IMR-90 (cell line): Measurements from ENCODE around the gene PATJ. TPM values are rescaled to one million over a fixed set of nuclear protein-coding genes. Genes with fewer than 3 reads are reported as not detected.

ENCODE experiments used
- ATAC-seq: fragments of 200-7000 bp; cut with Tn5 transposase; 2 replicates; pipeline ENCODE4 v1.9.1; 2020; ENCODE audit warnings: low read depth, mild to moderate bottlenecking, moderate library complexity
- BruUV-seq: library from RNA; stranded (reverse); fragments of 400-500 nt; replicated peaks from 2 replicates; lab custom pipeline; 2021; lab: Mats Ljungman, UMichigan
- CTCF ChIA-PET: fragments of 300-600 bp; formaldehyde crosslinking; extraction: SDS; loops from one replicate; lab custom pipeline; 2021; ENCODE audit warnings: antibody characterized with exemption; lab: Yijun Ruan, JAX
- POLR2A ChIA-PET: fragments of 300-600 bp; sonication (Branson Sonifier 250); formaldehyde crosslinking; loops from one replicate; lab custom pipeline; 2022; ENCODE audit warnings: antibody characterized with exemption; ENCODE audit not compliant: unreplicated experiment; lab: Charles Lee
- DNase-seq: peaks from one replicate; pipeline ENCODE4 v3.0.0; 2013
- H2AFZ ChIP-seq: replicated peaks from 2 replicates; pipeline ENCODE3; 2013; ENCODE audit warnings: low read length, mild to moderate bottlenecking; ENCODE audit not compliant: poor library complexity
- H2AK5ac ChIP-seq: 2 replicates; pipeline ENCODE4 v1.6.1; 2013; ENCODE audit warnings: low read depth, low read length, inconsistent platforms
- H2AK9ac ChIP-seq: replicated peaks from 2 replicates; pipeline ENCODE3; 2013; ENCODE audit warnings: mild to moderate bottlenecking, low read depth, low read length, moderate library complexity; ENCODE audit not compliant: poor library complexity
- H2BK120ac ChIP-seq: 2 replicates; pipeline ENCODE4 v1.6.1; 2013; ENCODE audit warnings: low read depth, low read length, inconsistent platforms
- H2BK15ac ChIP-seq: 3 replicates; pipeline ENCODE4 v1.6.1; 2013; ENCODE audit warnings: low read depth, low read length, inconsistent platforms
- H2BK20ac ChIP-seq: 2 replicates; pipeline ENCODE4 v1.6.1; 2013; ENCODE audit warnings: low read depth, mild to moderate bottlenecking, inconsistent platforms, low read length, moderate library complexity
- H2BK5ac ChIP-seq: 2 replicates; pipeline ENCODE4 v1.6.1; 2013; ENCODE audit warnings: mild to moderate bottlenecking, low read depth, low read length, inconsistent platforms; ENCODE audit not compliant: poor library complexity, severe bottlenecking
- H3K14ac ChIP-seq: replicated peaks from 2 replicates; pipeline ENCODE4 v1.6.1; 2013; ENCODE audit warnings: low read depth, low read length, inconsistent platforms
- H3K18ac ChIP-seq: 2 replicates; pipeline ENCODE4 v1.6.1; 2013; ENCODE audit warnings: low read depth, low read length, control low read depth
- H3K23ac ChIP-seq: 2 replicates; pipeline ENCODE4 v1.6.1; 2013; ENCODE audit warnings: low read depth, low read length, inconsistent platforms
- H3K27ac ChIP-seq: 2 replicates; pipeline ENCODE4 v1.5.1; 2013; ENCODE audit warnings: mild to moderate bottlenecking, control low read depth, low read length; ENCODE audit not compliant: insufficient read depth
- H3K27me3 ChIP-seq: 2 replicates; pipeline ENCODE4 v1.6.1; 2013; ENCODE audit warnings: low read length; ENCODE audit not compliant: control insufficient read depth, insufficient read depth
- H3K36me3 ChIP-seq: 2 replicates; pipeline ENCODE4 v1.6.1; 2013; ENCODE audit warnings: low read length, mixed read lengths; ENCODE audit not compliant: control insufficient read depth, insufficient read depth
- H3K4ac ChIP-seq: 2 replicates; pipeline ENCODE4 v1.6.1; 2013; ENCODE audit warnings: low read depth, low read length, inconsistent platforms
- H3K4me1 ChIP-seq: 2 replicates; pipeline ENCODE4 v1.6.1; 2013; ENCODE audit warnings: low read length, mixed read lengths; ENCODE audit not compliant: control insufficient read depth, insufficient read depth
- H3K4me2 ChIP-seq: 2 replicates; pipeline ENCODE4 v1.6.1; 2013; ENCODE audit warnings: low read depth, mild to moderate bottlenecking, control low read depth, low read length, moderate library complexity
- H3K4me3 ChIP-seq: 2 replicates; pipeline ENCODE4 v1.5.1; 2013; ENCODE audit warnings: low read depth, mild to moderate bottlenecking, control low read depth, low read length, moderate library complexity; ENCODE audit not compliant: insufficient read depth
- H3K56ac ChIP-seq: 2 replicates; pipeline ENCODE4 v1.6.1; 2013; ENCODE audit warnings: low read length, inconsistent platforms; ENCODE audit not compliant: insufficient read depth; ENCODE audit errors: extremely low read depth
- H3K79me1 ChIP-seq, 2 experiments: 2 replicates each; pipeline ENCODE4 v1.6.1; 2013; ENCODE audit warnings: low read length in 2 of 2, inconsistent platforms in 1 of 2, low read depth in 1 of 2
- H3K9ac ChIP-seq: 2 replicates; pipeline ENCODE4 v1.6.1; 2013; ENCODE audit warnings: low read depth, low read length, control low read depth
- H3K9me1 ChIP-seq: 2 replicates; pipeline ENCODE4 v1.6.1; 2013; ENCODE audit warnings: low read length, inconsistent platforms; ENCODE audit not compliant: insufficient read depth
- H3K9me3 ChIP-seq: 2 replicates; pipeline ENCODE4 v1.6.1; 2013; ENCODE audit warnings: low read length; ENCODE audit not compliant: control insufficient read depth, insufficient read depth
- H4K20me1 ChIP-seq: 2 replicates; pipeline ENCODE4 v1.6.1; 2013; ENCODE audit warnings: low read length, inconsistent platforms; ENCODE audit not compliant: insufficient read depth
- H4K5ac ChIP-seq: 2 replicates; pipeline ENCODE4 v1.6.1; 2013; ENCODE audit warnings: mild to moderate bottlenecking, low read depth, low read length, control low read depth
- H4K8ac ChIP-seq, 2 experiments: 2 replicates each; pipeline ENCODE4 v1.6.1; 2013; ENCODE audit warnings: low read depth in 2 of 2, low read length in 2 of 2, control low read depth in 1 of 2, inconsistent platforms in 1 of 2
- H4K91ac ChIP-seq: 2 replicates; pipeline ENCODE4 v1.6.1; 2013; ENCODE audit warnings: low read depth, low read length, inconsistent platforms; ENCODE audit not compliant: insufficient read depth
- MAFK ChIP-seq: IDR thresholded peaks from 2 replicates; pipeline ENCODE4 v1.6.1; 2012; ENCODE audit warnings: low read depth, low read length, improper control_type of control experiment
- RAD21 ChIP-seq: IDR thresholded peaks from 2 replicates; pipeline ENCODE4 v1.6.1; 2012; ENCODE audit warnings: low read length, improper control_type of control experiment
- SMC3 ChIP-seq: fragments of 150-350 bp; IDR thresholded peaks from 2 replicates; pipeline ENCODE4 v1.6.1; 2016; ENCODE audit warnings: low read depth, mild to moderate bottlenecking, antibody characterized with exemption, low read length, moderate library complexity
- WGBS, 2 experiments: methylation state at CpG; one replicate each; pipeline versions ENCODE4 v1.1.5 to v1.1.7; 2013; ENCODE audit warnings: missing lambda C conversion rate in 2 of 2; ENCODE audit not compliant: insufficient read length in 1 of 2; ENCODE audit errors: extremely low coverage in 2 of 2; 5-methylcytosine and 5-hydroxymethylcytosine counted together
- dilution Hi-C: fragments of 300-500 bp; cut with HindIII; formaldehyde crosslinking; loops from one replicate; pipeline ENCODE4 v1.14.3; 2018; ENCODE audit warnings: low sequenced_read_pairs; ENCODE audit not compliant: unreplicated experiment
- in situ Hi-C: fragments of 300-500 bp; cut with MboI; formaldehyde crosslinking; loops from 3 replicates; pipeline ENCODE4 v1.14.3; 2019; ENCODE audit warnings: low sequenced_read_pairs, inconsistent platforms, mixed read lengths
- intact Hi-C: fragments of 100-400 bp; cut with micrococcal nuclease; formaldehyde crosslinking; loops from 2 replicates; pipeline ENCODE4 v1.10.0; 2022
- polyA plus RNA-seq, 3 experiments: library from polyadenylated mRNA; depleted of rRNA; stranded (reverse); fragments of >200 nt; gene quantifications; 2 replicates each; pipeline ENCODE4 v1.2.3, GENCODE V29; 2012; ENCODE audit warnings: low replicate concordance in 1 of 3
- total RNA-seq: library from RNA; depleted of rRNA; stranded (reverse); fragments of >200 nt; gene quantifications from 2 replicates; pipeline ENCODE4 v1.2.3, GENCODE V29; 2012
- TF ChIP-seq, protein P1 (sequence below): fragments of 150-350 bp; IDR thresholded peaks from 2 replicates; pipeline ENCODE4 v1.6.1; 2017; ENCODE audit warnings: mild to moderate bottlenecking, antibody characterized with exemption, low read length, low read depth
- TF ChIP-seq, protein P2 (sequence below): conservative IDR thresholded peaks from 2 replicates; pipeline ENCODE4 v1.5.1; 2012; ENCODE audit warnings: mild to moderate bottlenecking, low read depth, low read length, improper control_type of control experiment

PATJ gene
- total and polyA plus RNA-seq, 2 of the 4 experiments (the other 2 are of a cell fraction), result 2.0 to 3.4 TPM

DNA sequence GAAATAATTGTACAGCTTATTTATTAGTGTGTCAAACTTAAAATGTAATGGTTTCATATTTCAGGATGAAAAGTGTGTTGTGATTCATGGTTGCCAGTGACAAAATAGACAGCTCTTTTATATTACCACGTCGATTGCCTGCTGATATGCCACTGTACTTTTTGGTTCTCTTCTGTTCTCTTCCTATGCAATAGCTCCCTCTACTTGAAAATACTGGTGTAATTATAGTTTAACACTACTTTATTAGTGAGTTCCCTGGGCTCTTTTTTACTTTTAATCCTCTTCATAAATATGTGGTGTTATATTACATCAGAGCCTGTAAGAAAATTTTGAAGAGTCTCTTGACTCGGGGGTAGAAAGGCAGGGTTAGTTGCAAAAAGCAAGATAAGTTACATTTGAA lies 111.3 kb downstream of the PATJ start:
- H3K9ac ChIP-seq, result no peak overlapping the region
- intact Hi-C loops (loop anchor here (1.0 to 5.0 kb wide), 7 partner anchors 126 to 1881 kb away; partner anchors contain the start of gene TM2D1), in situ Hi-C loops (loop anchor here (25.0 kb wide), 2 partner anchors 816 to 991 kb away; no protein-coding TSS in a partner anchor), dilution Hi-C loops (no loop called here)
- H2AFZ ChIP-seq, result no peak overlapping the region
- no peak overlapping the region for H3K4me2 ChIP-seq
- H2BK5ac ChIP-seq, result no peak overlapping the region
- no peak overlapping the region for H3K27ac ChIP-seq
- CTCF ChIA-PET, result interaction anchor here (0.6 to 1.3 kb wide), 11 partner anchors 10 to 1749 kb away, joined by 3 to 7 read pairs (median 3); no protein-coding TSS in a partner anchor
- no peaks in the 10 kb centered on the region for H3K79me1 ChIP-seq
- no peak overlapping the region for H2BK120ac ChIP-seq
- no peak overlapping the region for H4K5ac ChIP-seq
- ATAC-seq (peak; percentile 65), DNase-seq (peak; percentile 22)
- H2BK20ac ChIP-seq, result no peak overlapping the region
- no peaks in the 10 kb centered on the region for H4K20me1 ChIP-seq
- no peak overlapping the region for H3K4me3 ChIP-seq
- POLR2A ChIA-PET, result no interaction called here
- H4K8ac ChIP-seq, result no peak overlapping the region
- H3K36me3 ChIP-seq, result no peaks in the 10 kb centered on the region
- H3K18ac ChIP-seq, result no peak overlapping the region
- no peak overlapping the region for H3K4ac ChIP-seq
- H3K56ac ChIP-seq, result no peak overlapping the region
- H2AK9ac ChIP-seq, result no peak overlapping the region
- no peaks in the 10 kb centered on the region for H3K4me1 ChIP-seq
- H2AK5ac ChIP-seq, result no peak overlapping the region
- TF ChIP-seq SMC3 (peak; percentile 40), RAD21 (peak; percentile 60), MAFK (no peak)
- TF ChIP-seq, protein P1, sequence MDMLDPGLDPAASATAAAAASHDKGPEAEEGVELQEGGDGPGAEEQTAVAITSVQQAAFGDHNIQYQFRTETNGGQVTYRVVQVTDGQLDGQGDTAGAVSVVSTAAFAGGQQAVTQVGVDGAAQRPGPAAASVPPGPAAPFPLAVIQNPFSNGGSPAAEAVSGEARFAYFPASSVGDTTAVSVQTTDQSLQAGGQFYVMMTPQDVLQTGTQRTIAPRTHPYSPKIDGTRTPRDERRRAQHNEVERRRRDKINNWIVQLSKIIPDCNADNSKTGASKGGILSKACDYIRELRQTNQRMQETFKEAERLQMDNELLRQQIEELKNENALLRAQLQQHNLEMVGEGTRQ, result no peak
- TF ChIP-seq, protein P2, sequence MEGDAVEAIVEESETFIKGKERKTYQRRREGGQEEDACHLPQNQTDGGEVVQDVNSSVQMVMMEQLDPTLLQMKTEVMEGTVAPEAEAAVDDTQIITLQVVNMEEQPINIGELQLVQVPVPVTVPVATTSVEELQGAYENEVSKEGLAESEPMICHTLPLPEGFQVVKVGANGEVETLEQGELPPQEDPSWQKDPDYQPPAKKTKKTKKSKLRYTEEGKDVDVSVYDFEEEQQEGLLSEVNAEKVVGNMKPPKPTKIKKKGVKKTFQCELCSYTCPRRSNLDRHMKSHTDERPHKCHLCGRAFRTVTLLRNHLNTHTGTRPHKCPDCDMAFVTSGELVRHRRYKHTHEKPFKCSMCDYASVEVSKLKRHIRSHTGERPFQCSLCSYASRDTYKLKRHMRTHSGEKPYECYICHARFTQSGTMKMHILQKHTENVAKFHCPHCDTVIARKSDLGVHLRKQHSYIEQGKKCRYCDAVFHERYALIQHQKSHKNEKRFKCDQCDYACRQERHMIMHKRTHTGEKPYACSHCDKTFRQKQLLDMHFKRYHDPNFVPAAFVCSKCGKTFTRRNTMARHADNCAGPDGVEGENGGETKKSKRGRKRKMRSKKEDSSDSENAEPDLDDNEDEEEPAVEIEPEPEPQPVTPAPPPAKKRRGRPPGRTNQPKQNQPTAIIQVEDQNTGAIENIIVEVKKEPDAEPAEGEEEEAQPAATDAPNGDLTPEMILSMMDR, result peak; percentile 53
- no peak overlapping the region for H3K14ac ChIP-seq
- H3K9me3 ChIP-seq, result no peaks in the 10 kb centered on the region
- no peak overlapping the region for H4K91ac ChIP-seq
- no TSS peak for BruUV-seq
- no peak overlapping the region for H3K23ac ChIP-seq
- no CpG with 5 or more reads among the region's 3 CpGs for WGBS, 2 experiments
- H2BK15ac ChIP-seq, result no peak overlapping the region
- H3K27me3 ChIP-seq, result peaks cover 2% of the 10 kb centered on the region; the same call in 1 of the 2 replicates
- H3K9me1 ChIP-seq, result no peaks in the 10 kb centered on the region
